GM12878 (cell line): ENCODE data around the gene ACCSL. TPM values are rescaled to one million over a fixed set of nuclear protein-coding genes. Genes with fewer than 3 reads are reported as not detected.

Experiments
- ATAC-seq: fragments of 200-7000 bp; cut with Tn5 transposase; 3 replicates; pipeline ENCODE4 v1.9.1; 2020; ENCODE audit warnings: mild to moderate bottlenecking, moderate library complexity
- BruUV-seq: library from RNA; stranded (reverse); fragments of 400-500 nt; replicated peaks from 2 replicates; lab custom pipeline; 2021; lab: Mats Ljungman, UMichigan
- CTCF ChIA-PET: fragments of 300-600 bp; sonication (Branson Sonifier 250); formaldehyde crosslinking; extraction: SDS; loops from one replicate; lab custom pipeline; 2021; ENCODE audit warnings: inconsistent platforms; lab: Yijun Ruan, JAX
- POLR2A ChIA-PET: fragments of 350-600 bp; formaldehyde crosslinking; extraction: SDS; loops from one replicate; lab custom pipeline; 2021; ENCODE audit warnings: inconsistent platforms; lab: Charles Lee
- RAD21 ChIA-PET: fragments of 300-600 bp; sonication (Branson Sonifier 250); formaldehyde crosslinking; loops from one replicate; lab custom pipeline; 2023; ENCODE audit warnings: antibody characterized with exemption; ENCODE audit not compliant: unreplicated experiment; lab: Charles Lee
- SMC1A ChIA-PET: fragments of 300-600 bp; sonication (Branson Sonifier 250); formaldehyde crosslinking; loops from one replicate; lab custom pipeline; 2023; ENCODE audit not compliant: unreplicated experiment, uncharacterized antibody; lab: Charles Lee
- DNase-seq: peaks from one replicate; pipeline ENCODE4 v3.0.0-alpha.2; 2011; ENCODE audit warnings: low read depth, low spot score
- FAIRE-seq: peaks from 3 replicates; lab custom pipeline; 2011; peaks lifted over from hg19 to GRCh38; lab: Jason Lieb, UNC
- H2AFZ ChIP-seq: 2 replicates; pipeline ENCODE4 v1.6.0; 2011; ENCODE audit warnings: low read depth, low read length, control low read depth; ENCODE audit not compliant: control insufficient read depth
- H3K27ac ChIP-seq: 2 replicates; pipeline ENCODE4 v1.5.1; 2011; ENCODE audit warnings: control low read depth; ENCODE audit not compliant: control insufficient read depth, insufficient read depth
- H3K27me3 ChIP-seq, 2 experiments: replicated peaks in 1 of 2; 2 replicates each; pipeline versions ENCODE4 v1.6.0 to v1.6.1; 2011; ENCODE audit warnings: low read length in 1 of 2; ENCODE audit not compliant: control insufficient read depth in 2 of 2, insufficient read depth in 2 of 2
- H3K36me3 ChIP-seq, 2 experiments: 2 replicates each; pipeline ENCODE4 v1.5.1; 2011; ENCODE audit warnings: low read length in 1 of 2; ENCODE audit not compliant: control insufficient read depth in 2 of 2, insufficient read depth in 2 of 2
- H3K4me1 ChIP-seq: 2 replicates; pipeline ENCODE4 v1.6.1; 2011; ENCODE audit warnings: mild to moderate bottlenecking, low read length, moderate library complexity, mixed read lengths; ENCODE audit not compliant: control insufficient read depth, insufficient read depth
- H3K4me2 ChIP-seq: 2 replicates; pipeline ENCODE4 v1.6.0; 2011; ENCODE audit warnings: control low read depth; ENCODE audit not compliant: control insufficient read depth, insufficient read depth
- H3K4me3 ChIP-seq: fragments of 200-600 bp; sonication (generic); 2 replicates; pipeline ENCODE4 v1.5.1; 2016
- H3K79me2 ChIP-seq: 2 replicates; pipeline ENCODE4 v1.6.0; 2011; ENCODE audit warnings: low read length; ENCODE audit not compliant: control insufficient read depth, insufficient read depth
- H3K9ac ChIP-seq: 2 replicates; pipeline ENCODE4 v1.8.0; 2011; ENCODE audit warnings: low read length, control low read depth, mixed read lengths; ENCODE audit not compliant: control insufficient read depth, insufficient read depth
- H3K9me3 ChIP-seq: replicated peaks from 3 replicates; pipeline ENCODE4 v1.5.1; 2011; ENCODE audit warnings: mild to moderate bottlenecking, low read length; ENCODE audit not compliant: control insufficient read depth, insufficient read depth
- H4K20me1 ChIP-seq: 2 replicates; pipeline ENCODE4 v1.6.0; 2011; ENCODE audit not compliant: control insufficient read depth, insufficient read depth
- BCLAF1 ChIP-seq: fragments of 450-650 bp; IDR thresholded peaks from 2 replicates; pipeline ENCODE4 v1.6.1; 2017; ENCODE audit warnings: antibody characterized with exemption, mild to moderate bottlenecking, moderate library complexity
- CBX5 ChIP-seq: sonication (generic); IDR thresholded peaks from 2 replicates; pipeline ENCODE4 v1.6.1; 2016; ENCODE audit warnings: low read depth, moderate library complexity, mild to moderate bottlenecking, inconsistent platforms
- CREM ChIP-seq: IDR thresholded peaks from 2 replicates; pipeline ENCODE4 v1.6.1; 2014; ENCODE audit warnings: antibody characterized with exemption, low read depth
- EZH2 ChIP-seq: IDR thresholded peaks from 2 replicates; pipeline ENCODE4 v1.6.1; 2012; ENCODE audit warnings: low read depth, mild to moderate bottlenecking, control low read depth, inconsistent platforms, low read length, borderline replicate concordance; ENCODE audit not compliant: control insufficient read depth
- RUNX3 ChIP-seq: IDR thresholded peaks from 2 replicates; pipeline ENCODE4 v1.6.1; 2012; ENCODE audit warnings: low read length, inconsistent platforms
- ZNF622 ChIP-seq: fragments of 450-650 bp; IDR thresholded peaks from 2 replicates; pipeline ENCODE4 v1.6.1; 2017; ENCODE audit warnings: mild to moderate bottlenecking, inconsistent platforms
- WGBS: methylation state at CpG from one replicate; pipeline ENCODE4 v1.1.6; 2016; ENCODE audit warnings: low lambda C conversion rate; ENCODE audit not compliant: insufficient replicate concordance, insufficient coverage; ENCODE audit errors: missing lambda C conversion rate; 5-methylcytosine and 5-hydroxymethylcytosine counted together
- in situ Hi-C: fragments of 300-500 bp; cut with MboI; formaldehyde crosslinking; loops from 9 replicates; pipeline ENCODE4 v1.14.3; 2018; ENCODE audit warnings: mixed read lengths
- intact Hi-C: fragments of 100-400 bp; cut with micrococcal nuclease; formaldehyde crosslinking; loops from one replicate; pipeline ENCODE4 v1.14.2; 2022; ENCODE audit not compliant: unreplicated experiment
- polyA plus RNA-seq, 11 experiments: library from polyadenylated mRNA; depleted of rRNA in 4 of 11; unstranded in 6 of 11; stranded (reverse) in 5 of 11; fragments of >200 nt; fragmentation: Nextera tagmentation in 4 of 11; fragmentation: Illumina TruSeq in 1 of 11; extraction: Ambion mirVana in 4 of 11; extraction: Trizol in 1 of 11; gene quantifications; 1 replicate in 1 of 11; 2 replicates in 10 of 11; pipeline versions ENCODE4 v1.2.1 to v1.2.3, GENCODE V29; 2011 to 2016; ENCODE audit warnings: inconsistent platforms in 2 of 11, missing spikeins in 2 of 11, low read depth in 1 of 11
- total RNA-seq, 4 experiments: library from RNA; depleted of rRNA in 3 of 4; stranded (reverse); fragments of >200 nt in 3 of 4; fragmentation: Illumina TruSeq in 1 of 4; extraction: Trizol in 1 of 4; gene quantifications; 2 replicates each; pipeline versions ENCODE4 v1.2.1 to v1.2.3, GENCODE V29; 2013 to 2021
- TF ChIP-seq, protein P1 (sequence below): fragments of 450-650 bp; IDR thresholded peaks from 2 replicates; pipeline ENCODE4 v1.6.1; 2017; ENCODE audit warnings: low read depth, mild to moderate bottlenecking, moderate library complexity
- TF ChIP-seq, protein P2 (sequence below): fragments of 450-650 bp; IDR thresholded peaks from 2 replicates; pipeline ENCODE4 v1.6.1; 2016; ENCODE audit warnings: mild to moderate bottlenecking

The ACCSL gene
- total and polyA plus RNA-seq, 10 of the 15 experiments (the other 5 are each of a cell fraction or from before 2014, with no cell fraction given) = 0.15 TPM; not detected in 9

DNA sequence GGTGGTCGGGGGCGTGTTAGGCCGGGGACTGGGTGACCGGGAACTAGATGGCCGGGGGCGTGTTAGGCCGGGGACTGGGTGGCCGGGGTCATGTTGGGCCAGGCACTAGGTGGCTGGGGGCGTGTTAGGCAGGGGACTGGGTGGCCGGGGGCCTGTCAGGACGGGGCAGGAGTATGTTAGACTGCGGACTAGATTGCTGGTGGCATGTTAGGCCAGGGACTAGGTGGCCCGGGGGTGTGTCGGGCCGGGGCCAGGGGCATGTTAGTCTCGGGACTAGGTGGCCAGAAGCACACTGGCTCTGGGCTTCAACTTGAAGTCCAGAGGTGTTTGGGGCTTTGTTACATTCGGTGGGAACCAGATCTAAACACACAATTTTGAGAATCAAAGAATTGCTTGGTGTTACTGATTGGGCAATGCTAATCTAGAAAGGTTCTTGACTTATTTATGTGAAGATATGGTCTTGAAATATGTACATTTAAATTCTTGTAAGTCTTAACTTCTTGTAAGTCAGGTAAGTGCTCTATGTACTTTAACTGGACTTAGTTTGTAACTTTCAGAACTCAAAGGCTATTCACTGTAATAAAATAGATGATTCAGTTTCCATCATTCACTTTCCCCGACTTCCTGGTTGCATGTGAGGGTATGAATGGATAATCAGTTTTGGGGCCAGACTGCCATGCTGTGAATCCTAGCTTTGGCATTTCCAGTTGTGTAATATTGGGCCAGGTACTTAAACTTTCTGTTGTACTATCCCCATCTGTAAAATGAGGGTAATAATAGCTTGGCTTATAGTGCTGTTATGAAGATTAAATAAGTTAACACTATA, 48.8 kb downstream of the ACCSL start (continued):
- TF ChIP-seq RUNX3 (no peak), EZH2 (no peak)
- TF ChIP-seq, protein P1, sequence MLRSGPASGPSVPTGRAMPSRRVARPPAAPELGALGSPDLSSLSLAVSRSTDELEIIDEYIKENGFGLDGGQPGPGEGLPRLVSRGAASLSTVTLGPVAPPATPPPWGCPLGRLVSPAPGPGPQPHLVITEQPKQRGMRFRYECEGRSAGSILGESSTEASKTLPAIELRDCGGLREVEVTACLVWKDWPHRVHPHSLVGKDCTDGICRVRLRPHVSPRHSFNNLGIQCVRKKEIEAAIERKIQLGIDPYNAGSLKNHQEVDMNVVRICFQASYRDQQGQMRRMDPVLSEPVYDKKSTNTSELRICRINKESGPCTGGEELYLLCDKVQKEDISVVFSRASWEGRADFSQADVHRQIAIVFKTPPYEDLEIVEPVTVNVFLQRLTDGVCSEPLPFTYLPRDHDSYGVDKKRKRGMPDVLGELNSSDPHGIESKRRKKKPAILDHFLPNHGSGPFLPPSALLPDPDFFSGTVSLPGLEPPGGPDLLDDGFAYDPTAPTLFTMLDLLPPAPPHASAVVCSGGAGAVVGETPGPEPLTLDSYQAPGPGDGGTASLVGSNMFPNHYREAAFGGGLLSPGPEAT = no peak
- TF ChIP-seq, all 136 proteins: peak for 0

DNA sequence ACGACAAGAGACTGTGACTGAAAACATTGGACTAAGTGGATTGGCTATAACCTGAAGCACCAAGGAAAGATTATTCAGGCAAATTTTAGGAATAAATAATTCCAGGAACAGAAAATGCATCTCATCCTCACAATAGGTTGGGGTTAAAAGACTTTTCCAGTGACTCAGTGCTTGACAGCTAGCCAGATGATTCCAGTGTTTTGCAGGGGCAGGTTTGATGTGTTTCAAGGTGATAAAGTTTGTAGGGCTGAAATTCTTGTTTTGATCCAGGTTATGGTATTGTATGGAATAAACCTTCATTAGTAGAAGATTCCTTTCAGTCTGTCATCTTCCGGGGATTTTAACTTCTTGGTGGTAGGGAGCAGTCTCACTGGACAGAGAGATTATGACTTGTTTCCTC, 50.0 kb downstream of the ACCSL start:
- SMC1A ChIA-PET = no interaction called here
- CTCF ChIA-PET = interaction anchor here (1.4 kb wide), 1 partner anchor 31 kb away, joined by 3 read pairs; the partner anchor contains the start of gene ACCS
- H3K27me3 ChIP-seq = no peaks in the 10 kb centered on the region; a peak in 1 of 4 replicates
- H3K9ac ChIP-seq = no peak overlapping the region
- POLR2A ChIA-PET = no interaction called here
- RAD21 ChIA-PET = interaction anchor here (0.7 to 1.6 kb wide), 2 partner anchors 14 to 22 kb away, joined by 3 read pairs; no protein-coding TSS in a partner anchor
- no peaks in the 10 kb centered on the region; the same call in none of the 2 replicates for H3K79me2 ChIP-seq
- WGBS = 96% methylated on average over 2 of the region's 2 CpGs
- no peak overlapping the region for H3K4me2 ChIP-seq
- no peak overlapping the region for H3K27ac ChIP-seq
- no peaks in the 10 kb centered on the region for H3K9me3 ChIP-seq
- no peaks in the 10 kb centered on the region for H3K36me3 ChIP-seq
- no peaks in the 10 kb centered on the region; the same call in 1 of the 2 replicates for H3K4me1 ChIP-seq
- H4K20me1 ChIP-seq = no peaks in the 10 kb centered on the region
- H3K4me3 ChIP-seq = no peak overlapping the region
- in situ Hi-C loops = no loop called here
- TF ChIP-seq, protein P2, sequence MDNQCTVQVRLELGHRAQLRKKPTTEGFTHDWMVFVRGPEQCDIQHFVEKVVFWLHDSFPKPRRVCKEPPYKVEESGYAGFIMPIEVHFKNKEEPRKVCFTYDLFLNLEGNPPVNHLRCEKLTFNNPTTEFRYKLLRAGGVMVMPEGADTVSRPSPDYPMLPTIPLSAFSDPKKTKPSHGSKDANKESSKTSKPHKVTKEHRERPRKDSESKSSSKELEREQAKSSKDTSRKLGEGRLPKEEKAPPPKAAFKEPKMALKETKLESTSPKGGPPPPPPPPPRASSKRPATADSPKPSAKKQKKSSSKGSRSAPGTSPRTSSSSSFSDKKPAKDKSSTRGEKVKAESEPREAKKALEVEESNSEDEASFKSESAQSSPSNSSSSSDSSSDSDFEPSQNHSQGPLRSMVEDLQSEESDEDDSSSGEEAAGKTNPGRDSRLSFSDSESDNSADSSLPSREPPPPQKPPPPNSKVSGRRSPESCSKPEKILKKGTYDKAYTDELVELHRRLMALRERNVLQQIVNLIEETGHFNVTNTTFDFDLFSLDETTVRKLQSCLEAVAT = no peak
- TF ChIP-seq CBX5 (no peak), BCLAF1 (no peak), ZNF622 (no peak), CREM (no peak)
- intact Hi-C loops = loop anchor here (10.0 kb wide), 1 partner anchor 527 kb away; no protein-coding TSS in a partner anchor
- ATAC-seq = no peak
- no TSS peak for BruUV-seq
- H2AFZ ChIP-seq = no peak overlapping the region
- no peak for DNase-seq
- FAIRE-seq = no peak
